Progenitor cell of endocrine pancreas (in vitro differentiated cells): ENCODE results near the gene IP6K1. TPM values are rescaled to one million over a fixed set of nuclear protein-coding genes. Genes with fewer than 3 reads are reported as not detected.

Source experiments
- DNase-seq: peaks from one replicate; pipeline ENCODE4 v3.0.0; 2021; ENCODE audit warnings: low spot score; ENCODE audit not compliant: unreplicated experiment
- H3K27ac Mint-ChIP-seq: 2 replicates; pipeline ENCODE4 v1.8.0; 2021; ENCODE audit warnings: mild to moderate bottlenecking, moderate library complexity, mixed read lengths
- H3K27me3 Mint-ChIP-seq: 2 replicates; pipeline ENCODE4 v1.8.0; 2021; ENCODE audit warnings: mixed read lengths
- H3K36me3 Mint-ChIP-seq: 2 replicates; pipeline ENCODE4 v1.8.0; 2022; ENCODE audit warnings: mixed read lengths; ENCODE audit not compliant: insufficient read depth
- H3K4me1 Mint-ChIP-seq: 2 replicates; pipeline ENCODE4 v1.8.0; 2021; ENCODE audit warnings: low read depth, mixed read lengths
- H3K4me3 Mint-ChIP-seq: 2 replicates; pipeline ENCODE4 v1.8.0; 2021; ENCODE audit warnings: low read depth, mild to moderate bottlenecking, moderate library complexity, mixed read lengths
- H3K9me3 Mint-ChIP-seq: 2 replicates; pipeline ENCODE4 v1.8.0; 2021; ENCODE audit warnings: low read depth, mixed read lengths
- CTCF ChIP-seq: fragments of 200-600 bp; sonication (generic); IDR thresholded peaks from one replicate; pipeline ENCODE4 v1.5.0; 2021; ENCODE audit warnings: antibody characterized with exemption, mild to moderate bottlenecking; ENCODE audit not compliant: unreplicated experiment
- total RNA-seq: library from RNA; stranded (reverse); gene quantifications from 2 replicates; pipeline ENCODE4 v1.2.1, GENCODE V29; 2021

IP6K1 gene
- total RNA-seq, 1 donor from 2014 or later, result 46.3 TPM

- no peaks in the 10 kb centered on the region for H3K27me3 Mint-ChIP-seq
- no peaks in the 10 kb centered on the region for H3K4me1 Mint-ChIP-seq
- no peaks in the 10 kb centered on the region for H3K9me3 Mint-ChIP-seq
- H3K27ac Mint-ChIP-seq, result no peak overlapping the region
- no peak overlapping the region for H3K4me3 Mint-ChIP-seq
- peaks cover 6% of the 10 kb centered on the region for H3K36me3 Mint-ChIP-seq
- no peak for TF ChIP-seq CTCF
- no peak for DNase-seq
These were observed 82.4 kb downstream of the IP6K1 start for GRCh38 chr3:49703956-49704355.

- TF ChIP-seq CTCF, result peak; percentile 81
- Mint-ChIP-seq H3K36me3 (peaks cover 5% of the 10 kb centered on the region), H3K27ac (no peak overlapping the region), H3K4me3 (no peak overlapping the region), H3K27me3 (no peaks in the 10 kb centered on the region), H3K4me1 (no peaks in the 10 kb centered on the region), H3K9me3 (no peaks in the 10 kb centered on the region)
- peak; percentile 41 for DNase-seq
These were observed 82.9 kb downstream of the IP6K1 start for GRCh38 chr3:49703443-49703927.

GRCh38 chr3:49702672-49703071, 83.7 kb downstream of the IP6K1 start:
- H3K4me3 Mint-ChIP-seq, result no peak overlapping the region
- H3K9me3 Mint-ChIP-seq, result no peaks in the 10 kb centered on the region
- H3K27me3 Mint-ChIP-seq, result no peaks in the 10 kb centered on the region
- TF ChIP-seq CTCF, result no peak
- H3K36me3 Mint-ChIP-seq, result peaks cover 4% of the 10 kb centered on the region
- DNase-seq, result no peak
- H3K27ac Mint-ChIP-seq, result no peak overlapping the region
- H3K4me1 Mint-ChIP-seq, result no peaks in the 10 kb centered on the region

GRCh38 chr3:49701388-49702077, 84.8 kb downstream of the IP6K1 start:
- no peak overlapping the region for H3K4me3 Mint-ChIP-seq
- no peak overlapping the region for H3K27ac Mint-ChIP-seq
- H3K36me3 Mint-ChIP-seq, result peaks cover 3% of the 10 kb centered on the region
- no peaks in the 10 kb centered on the region for H3K9me3 Mint-ChIP-seq
- H3K4me1 Mint-ChIP-seq, result no peaks in the 10 kb centered on the region
- TF ChIP-seq CTCF, result peak; percentile 39
- no peak for DNase-seq
- no peaks in the 10 kb centered on the region for H3K27me3 Mint-ChIP-seq

- H3K9me3 Mint-ChIP-seq, result no peaks in the 10 kb centered on the region
- no peak overlapping the region for H3K27ac Mint-ChIP-seq
- H3K27me3 Mint-ChIP-seq, result no peaks in the 10 kb centered on the region
- H3K4me3 Mint-ChIP-seq, result no peak overlapping the region
- peaks cover 3% of the 10 kb centered on the region for H3K36me3 Mint-ChIP-seq
- TF ChIP-seq CTCF, result no peak
- no peak for DNase-seq
- H3K4me1 Mint-ChIP-seq, result no peaks in the 10 kb centered on the region
These were observed 85.8 kb downstream of the IP6K1 start for GRCh38 chr3:49700453-49701128.
